Measurements from ENCODE around the gene KMT2A. TPM values are rescaled to one million over a fixed set of nuclear protein-coding genes. Genes with fewer than 3 reads are reported as not detected.

Gene KMT2A
- total RNA-seq, 1 experiment from 2014 or later: 50.4 TPM

DNA sequence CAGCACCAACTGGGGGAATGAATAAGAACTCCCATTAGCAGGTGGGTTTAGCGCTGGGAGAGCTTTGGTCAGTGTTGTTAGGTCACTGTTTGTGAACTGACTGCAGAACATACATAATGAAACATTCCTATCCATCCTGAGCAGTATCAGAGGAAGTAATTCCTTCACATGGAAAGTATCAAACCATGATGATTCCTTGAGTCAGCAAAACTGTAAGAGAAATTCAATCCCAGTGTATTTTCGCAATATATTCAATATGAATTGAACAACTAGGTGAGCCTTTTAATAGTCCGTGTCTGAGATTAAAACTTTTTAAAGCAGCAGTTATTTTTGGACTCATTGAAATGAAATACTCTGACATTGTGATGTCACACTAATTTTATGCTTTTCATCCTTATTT, 48.1 kb downstream of the KMT2A start (continued):
- TF ChIP-seq REST (IDR thresholded peaks at IDR 0.05; ENCODE audit: low read depth) (no peak), CEBPB (IDR thresholded peaks at IDR 0.05; ENCODE audit: low read depth) (no peak), CBX3 (IDR thresholded peaks at IDR 0.05; ENCODE audit: low read depth) (no peak), POLR2AphosphoS5 (IDR thresholded peaks at IDR 0.05; ENCODE audit: low read depth, low read length) (no peak), CTCF (IDR thresholded peaks at IDR 0.05 in 2 of 3, conservative IDR thresholded peaks at IDR 0.05 in 1 of 3; ENCODE audit: borderline replicate concordance in 1 of 3, insufficient read depth in 1 of 3, low read depth in 2 of 3, low read length in 2 of 3) (no peak)

- TF ChIP-seq POLR2A (IDR thresholded peaks at IDR 0.05; ENCODE audit: borderline replicate concordance, extremely low read depth, insufficient read depth, insufficient read length) (no peak), CTCF (IDR thresholded peaks at IDR 0.05 in 2 of 3, conservative IDR thresholded peaks at IDR 0.05 in 1 of 3; ENCODE audit: borderline replicate concordance in 1 of 3, insufficient read depth in 1 of 3, low read depth in 2 of 3, low read length in 2 of 3) (peak in 2 of 3 experiments; percentile 15 to 27; a peak in 1 of 6 replicates)
- Histone ChIP-seq H4K20me1 (ENCODE audit: insufficient read depth) (no peaks in the 10 kb centered on the region), H3K4me1 (ENCODE audit: control insufficient read depth in 1 of 2, insufficient read depth in 2 of 2, low read length in 2 of 2) (no peaks in the 10 kb centered on the region), H2AFZ (ENCODE audit: low read depth, low read length, poor library complexity, severe bottlenecking) (no peak overlapping the region), H3K79me2 (ENCODE audit: insufficient read depth, low read length) (no peaks in the 10 kb centered on the region), H3K9ac (ENCODE audit: low read length) (no peak overlapping the region), H3K9me3 (ENCODE audit: control insufficient read depth in 1 of 2, insufficient read depth in 1 of 2, low read depth in 1 of 2, low read length in 2 of 2) (no peaks in the 10 kb centered on the region), H3K4me2 (ENCODE audit: low read length) (no peak overlapping the region), H3K27ac (ENCODE audit: low read depth, low read length) (no peak overlapping the region), H3K4me3 (replicated peaks in 1 of 2; ENCODE audit: low read depth in 1 of 2, low read length in 2 of 2) (no peak overlapping the region), H3K9me2 (ENCODE audit: insufficient read depth) (no peaks in the 10 kb centered on the region), H3K27me3 (ENCODE audit: insufficient read depth, low read length) (no peaks in the 10 kb centered on the region), H3K36me3 (ENCODE audit: control insufficient read depth in 1 of 2, insufficient read depth in 2 of 2, low read length in 2 of 2) (peaks cover 45 to 51% of the 10 kb centered on the region in 2 experiments)
- DNase-seq (ENCODE audit: low read depth, low spot score) (no peak), ATAC-seq (no peak)
- RAD21 ChIA-PET (ENCODE audit: low non-redundant PET in 1 of 2, low total read pairs in 2 of 2, uncharacterized antibody in 2 of 2, unreplicated experiment in 2 of 2): no interaction called here
- BruUV-seq (replicated peaks): no TSS peak
- POLR2A ChIA-PET: no interaction called here
- intact Hi-C loops (cut with micrococcal nuclease): loop anchor here (5.0 kb wide), 1 partner anchor 98 kb away; no protein-coding TSS in a partner anchor
- CTCF ChIA-PET: no interaction called here
Measured at GRCh38 chr11:118485273-118485672, 49.0 kb downstream of the KMT2A start.
